Calu3 (cell line): ENCODE results near the gene HGFAC. TPM values are rescaled to one million over a fixed set of nuclear protein-coding genes. Genes with fewer than 3 reads are reported as not detected.

ENCODE experiments used
- BruUV-seq: library from RNA; stranded (reverse); fragments of 400-500 nt; replicated peaks from 2 replicates; lab custom pipeline; 2021; lab: Mats Ljungman, UMichigan
- CTCF ChIA-PET: fragments of 300-600 bp; sonication (Branson Sonifier 250); formaldehyde crosslinking; loops from one replicate; lab custom pipeline; 2022; ENCODE audit warnings: antibody characterized with exemption; lab: Charles Lee
- DNase-seq: peaks from one replicate; pipeline ENCODE4 v3.0.0; 2022
- H3K27ac Mint-ChIP-seq: one replicate; pipeline ENCODE4 v1.8.0; 2022; ENCODE audit warnings: mixed read lengths; ENCODE audit not compliant: unreplicated experiment
- H3K27me3 Mint-ChIP-seq: one replicate; pipeline ENCODE4 v1.8.0; 2022; ENCODE audit warnings: mixed read lengths; ENCODE audit not compliant: unreplicated experiment
- H3K36me3 Mint-ChIP-seq: one replicate; pipeline ENCODE4 v1.8.0; 2022; ENCODE audit warnings: mild to moderate bottlenecking, moderate library complexity, mixed read lengths; ENCODE audit not compliant: insufficient read depth, unreplicated experiment
- H3K4me1 Mint-ChIP-seq: one replicate; pipeline ENCODE4 v1.8.0; 2022; ENCODE audit warnings: mild to moderate bottlenecking, low read depth, mixed read lengths; ENCODE audit not compliant: unreplicated experiment
- H3K4me3 Mint-ChIP-seq: one replicate; pipeline ENCODE4 v1.8.0; 2022; ENCODE audit warnings: mild to moderate bottlenecking, low read depth, moderate library complexity, mixed read lengths; ENCODE audit not compliant: unreplicated experiment
- H3K9me3 Mint-ChIP-seq: one replicate; pipeline ENCODE4 v1.8.0; 2022; ENCODE audit warnings: low read depth, mixed read lengths; ENCODE audit not compliant: unreplicated experiment
- CTCF ChIP-seq: fragments of 200-600 bp; IDR thresholded peaks from one replicate; pipeline ENCODE4 v1.8.0; 2022; ENCODE audit warnings: antibody characterized with exemption; ENCODE audit not compliant: unreplicated experiment
- intact Hi-C: fragments of 100-400 bp; cut with micrococcal nuclease; formaldehyde crosslinking; loops from one replicate; pipeline ENCODE4 v1.10.0; 2022; ENCODE audit not compliant: unreplicated experiment
- total RNA-seq: library from RNA; stranded (reverse); gene quantifications from 2 replicates; pipeline ENCODE4 v1.2.3, GENCODE V29; 2022

HGFAC gene
- total RNA-seq, 1 experiment from 2014 or later: not detected

- Mint-ChIP-seq H3K27ac (no peak overlapping the region), H3K4me1 (no peaks in the 10 kb centered on the region), H3K9me3 (peaks cover 3% of the 10 kb centered on the region), H3K36me3 (no peaks in the 10 kb centered on the region), H3K4me3 (no peak overlapping the region), H3K27me3 (no peaks in the 10 kb centered on the region)
- intact Hi-C loops: no loop called here
- no TSS peak for BruUV-seq
- CTCF ChIA-PET: no interaction called here
- no peak for DNase-seq
- no peak for TF ChIP-seq CTCF
These were observed 38.3 kb upstream of the HGFAC start for GRCh38 chr4:3403348-3403906.

- Mint-ChIP-seq H3K4me3 (no peak overlapping the region), H3K27me3 (no peaks in the 10 kb centered on the region), H3K4me1 (no peaks in the 10 kb centered on the region), H3K27ac (no peak overlapping the region), H3K9me3 (peaks cover 3% of the 10 kb centered on the region), H3K36me3 (no peaks in the 10 kb centered on the region)
- intact Hi-C loops: no loop called here
- BruUV-seq: no TSS peak
- CTCF ChIA-PET: no interaction called here
- TF ChIP-seq CTCF: no peak
- DNase-seq: no peak
These were observed 37.2 kb upstream of the HGFAC start for GRCh38 chr4:3404546-3404945.

- Mint-ChIP-seq H3K4me1 (no peaks in the 10 kb centered on the region), H3K4me3 (no peak overlapping the region), H3K36me3 (no peaks in the 10 kb centered on the region), H3K27me3 (no peaks in the 10 kb centered on the region), H3K9me3 (peaks cover 3% of the 10 kb centered on the region), H3K27ac (no peak overlapping the region)
- CTCF ChIA-PET: no interaction called here
- intact Hi-C loops: no loop called here
- no TSS peak for BruUV-seq
- DNase-seq: no peak
- no peak for TF ChIP-seq CTCF
These were observed 36.6 kb upstream of the HGFAC start for GRCh38 chr4:3405176-3405575.

- CTCF ChIA-PET: no interaction called here
- no TSS peak for BruUV-seq
- intact Hi-C loops: no loop called here
These were observed 35.7 kb upstream of the HGFAC start for GRCh38 chr4:3406021-3406420.

More at GRCh38 chr4:3406021-3406420, 35.7 kb upstream of the HGFAC start:
- Mint-ChIP-seq H3K36me3 (no peaks in the 10 kb centered on the region), H3K4me3 (no peak overlapping the region), H3K4me1 (no peaks in the 10 kb centered on the region), H3K9me3 (peaks cover 3% of the 10 kb centered on the region), H3K27ac (no peak overlapping the region), H3K27me3 (no peaks in the 10 kb centered on the region)
- DNase-seq: no peak
- TF ChIP-seq CTCF: no peak
